ENCODE results near the gene SMIM5. TPM values are rescaled to one million over a fixed set of nuclear protein-coding genes. Genes with fewer than 3 reads are reported as not detected.

The SMIM5 gene
- total and polyA plus RNA-seq, 2 of the 13 experiments (the other 11 are each of a cell fraction or from before 2014, with no cell fraction given) = not detected

GRCh38 chr17:75589012-75589918 lies 44.0 kb upstream of the SMIM5 start (continued):
- TF ChIP-seq SETDB1 (CRISPR knock-in tag; IDR thresholded peaks at IDR 0.05; ENCODE audit: borderline replicate concordance) = no peak
- TF ChIP-seq EED (CRISPR knock-in tag; IDR thresholded peaks at IDR 0.05) = peak; percentile 62; the same call in 1 of the 2 replicates
- TF ChIP-seq ZNF567 (CRISPR knock-in tag; IDR thresholded peaks at IDR 0.05; ENCODE audit: borderline replicate concordance) = peak; percentile 22; the same call in 1 of the 2 replicates
- no peak for TF ChIP-seq PRDM4 (CRISPR knock-in tag; IDR thresholded peaks at IDR 0.05; ENCODE audit: borderline replicate concordance)
- TF ChIP-seq GZF1 (CRISPR knock-in tag; IDR thresholded peaks at IDR 0.05) = no peak
- TF ChIP-seq MIER3 (CRISPR knock-in tag; IDR thresholded peaks at IDR 0.05; ENCODE audit: borderline replicate concordance) = peak; percentile 62; the same call in 1 of the 2 replicates
- TF ChIP-seq DR1 (CRISPR knock-in tag; IDR thresholded peaks at IDR 0.05) = no peak; the same call in 1 of the 2 replicates
- no peak for TF ChIP-seq EHMT2 (IDR thresholded peaks at IDR 0.05; ENCODE audit: borderline replicate concordance, low read depth, low read length)
- TF ChIP-seq ZNF160 (CRISPR knock-in tag; IDR thresholded peaks at IDR 0.05) = peak; percentile 61; the same call in 1 of the 2 replicates
- TF ChIP-seq ZKSCAN5 (CRISPR knock-in tag; IDR thresholded peaks at IDR 0.05) = no peak
- TF ChIP-seq GABPB1 (CRISPR knock-in tag; IDR thresholded peaks at IDR 0.05) = peak; percentile 67
- no peak for TF ChIP-seq NCOA1 (CRISPR knock-in tag; IDR thresholded peaks at IDR 0.05)
- TF ChIP-seq TEAD2 (CRISPR knock-in tag; IDR thresholded peaks at IDR 0.05) = no peak
- TF ChIP-seq GTF2F1 (IDR thresholded peaks at IDR 0.05; ENCODE audit: low read length) = no peak
- no peak for TF ChIP-seq E2F5 (CRISPR knock-in tag; conservative IDR thresholded peaks at IDR 0.05)
- peak; percentile 45 for TF ChIP-seq SALL1 (CRISPR knock-in tag; IDR thresholded peaks at IDR 0.05)
- TF ChIP-seq CCAR2 (optimal IDR thresholded peaks at IDR 0.05; ENCODE audit: low read depth, low read length) = no peak
- TF ChIP-seq SMC3 (IDR thresholded peaks at IDR 0.05; ENCODE audit: low read length) = no peak
- no peak for TF ChIP-seq ZNF446 (CRISPR knock-in tag; IDR thresholded peaks at IDR 0.05)
- no peak for TF ChIP-seq ZNF569 (CRISPR knock-in tag; IDR thresholded peaks at IDR 0.05; ENCODE audit: borderline replicate concordance)
- TF ChIP-seq GATAD1 (CRISPR knock-in tag; IDR thresholded peaks at IDR 0.05) = 0 out of 2 replicates have a peak, but pooled peaks have one; percentile 15
- TF ChIP-seq FOXC1 (CRISPR knock-in tag; IDR thresholded peaks at IDR 0.05; ENCODE audit: borderline replicate concordance) = peak; percentile 54; the same call in 1 of the 2 replicates
- no peak for TF ChIP-seq IRX3 (CRISPR knock-in tag; IDR thresholded peaks at IDR 0.05; ENCODE audit: borderline replicate concordance, low read depth)
- TF ChIP-seq ZNF362 (CRISPR knock-in tag; IDR thresholded peaks at IDR 0.05; ENCODE audit: borderline replicate concordance) = 0 out of 2 replicates have a peak, but pooled peaks have one; percentile 16
- TF ChIP-seq HMG20A (CRISPR knock-in tag; IDR thresholded peaks at IDR 0.05; ENCODE audit: borderline replicate concordance) = no peak
- peak; percentile 60; the same call in 1 of the 2 replicates for TF ChIP-seq SPEN (CRISPR knock-in tag; IDR thresholded peaks at IDR 0.05; ENCODE audit: low read depth)
- TF ChIP-seq MXD4 (CRISPR knock-in tag; IDR thresholded peaks at IDR 0.05) = peak; percentile 61

Measured in HepG2 (cell line).